ENCODE measurements around the gene MYH9.
A peak's percentile ranks its signal among the peaks of the same experiment; 100 is the strongest.

The MYH9 gene

DNA sequence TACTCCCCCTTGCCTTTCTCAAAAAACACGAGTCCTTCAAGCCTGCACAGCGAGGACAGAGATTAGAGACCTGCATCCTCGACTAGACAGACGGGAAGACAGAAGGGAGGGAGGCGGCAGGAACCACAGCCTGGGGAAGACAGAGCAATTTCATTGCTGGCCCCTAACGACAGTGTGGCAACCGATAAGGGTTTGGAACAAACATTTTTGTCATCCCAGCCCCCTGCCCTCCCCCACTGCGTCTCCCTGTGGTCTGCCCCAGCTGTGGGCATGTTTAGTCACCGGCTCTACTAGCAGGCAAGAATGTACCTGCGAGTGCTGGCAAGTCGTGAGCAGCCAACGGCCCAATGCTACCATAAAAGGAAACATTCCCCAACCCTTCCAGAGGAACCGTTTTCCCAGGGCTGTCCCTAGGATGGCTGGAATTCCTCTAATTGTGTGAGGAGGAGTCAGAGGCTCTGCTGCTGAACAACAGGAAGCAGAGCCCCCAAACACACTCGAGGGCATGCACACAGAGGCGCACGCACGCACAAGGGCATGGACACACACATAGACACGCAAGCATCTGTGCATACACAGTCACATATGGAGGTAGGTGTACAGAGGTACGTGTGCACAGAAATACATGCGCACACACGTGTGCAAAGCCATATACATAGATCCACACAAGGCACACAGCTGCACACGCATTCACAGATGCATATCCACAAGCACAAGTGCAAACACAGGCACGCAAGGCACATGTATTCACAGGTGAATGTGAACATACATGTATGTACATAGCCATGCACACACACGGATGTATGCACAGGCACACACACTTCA is 58.3 kb downstream of the MYH9 start:
- DNase-seq = peak; percentile 55

DNA sequence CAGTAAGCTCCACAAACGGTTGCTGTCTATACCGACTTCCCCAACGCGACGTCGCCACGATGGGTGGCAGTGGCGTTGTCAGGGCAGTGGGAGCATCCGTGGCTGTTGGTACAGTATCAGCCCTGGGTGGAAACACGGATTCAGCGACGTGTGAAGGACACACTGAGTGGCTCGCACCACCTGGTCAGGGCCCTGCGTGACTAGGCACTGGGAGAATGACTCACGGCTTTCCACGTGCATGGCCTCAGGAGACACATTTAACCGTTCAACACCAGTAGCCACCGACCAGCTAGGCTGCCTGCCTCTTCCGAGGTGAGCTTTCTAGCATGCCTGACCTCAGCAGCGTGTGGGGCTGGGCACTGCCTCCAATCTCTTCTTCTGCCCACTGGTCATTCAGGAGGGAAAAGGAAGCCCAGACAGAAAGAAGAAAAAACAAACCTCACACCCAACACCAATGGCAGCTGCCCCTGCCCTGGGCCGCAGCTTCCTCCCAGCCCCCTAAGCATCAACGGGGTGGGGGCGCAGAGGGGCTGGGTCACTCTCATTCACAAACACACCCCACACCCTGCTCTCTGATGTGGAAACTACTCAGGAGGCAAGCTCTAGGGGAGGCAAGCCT is 59.0 kb downstream of the MYH9 start:
- no peak for DNase-seq

DNA sequence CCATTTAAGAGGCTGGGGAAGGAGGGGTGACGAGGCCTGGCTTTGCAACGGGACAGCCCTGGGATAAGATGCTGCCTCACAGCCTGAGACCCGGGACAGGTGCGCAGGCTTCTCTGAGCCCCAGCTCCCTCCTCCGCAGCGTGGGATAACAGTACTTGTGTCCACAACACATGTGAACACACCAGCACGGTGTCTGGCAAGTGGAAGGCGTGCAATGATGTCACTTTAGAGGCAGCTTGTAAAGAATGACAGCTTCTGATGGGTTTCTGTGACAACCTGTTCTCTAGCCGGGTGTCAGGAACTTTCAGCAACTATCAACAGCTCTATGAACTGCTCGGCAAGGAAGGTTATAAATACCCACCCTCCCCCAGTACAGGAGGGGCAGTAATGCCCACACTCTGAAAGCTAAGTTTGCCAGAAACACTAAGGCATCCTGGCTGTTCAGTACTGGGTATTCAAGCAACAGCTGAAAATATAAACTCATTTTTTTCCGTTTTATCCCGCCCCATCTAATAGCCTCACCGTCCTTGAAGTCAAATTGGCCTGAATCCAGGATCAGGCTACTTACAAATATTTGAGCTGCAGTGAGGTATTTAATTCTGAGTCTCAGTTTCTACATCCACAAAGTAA is 59.7 kb downstream of the MYH9 start:
- DNase-seq = no peak

DNA sequence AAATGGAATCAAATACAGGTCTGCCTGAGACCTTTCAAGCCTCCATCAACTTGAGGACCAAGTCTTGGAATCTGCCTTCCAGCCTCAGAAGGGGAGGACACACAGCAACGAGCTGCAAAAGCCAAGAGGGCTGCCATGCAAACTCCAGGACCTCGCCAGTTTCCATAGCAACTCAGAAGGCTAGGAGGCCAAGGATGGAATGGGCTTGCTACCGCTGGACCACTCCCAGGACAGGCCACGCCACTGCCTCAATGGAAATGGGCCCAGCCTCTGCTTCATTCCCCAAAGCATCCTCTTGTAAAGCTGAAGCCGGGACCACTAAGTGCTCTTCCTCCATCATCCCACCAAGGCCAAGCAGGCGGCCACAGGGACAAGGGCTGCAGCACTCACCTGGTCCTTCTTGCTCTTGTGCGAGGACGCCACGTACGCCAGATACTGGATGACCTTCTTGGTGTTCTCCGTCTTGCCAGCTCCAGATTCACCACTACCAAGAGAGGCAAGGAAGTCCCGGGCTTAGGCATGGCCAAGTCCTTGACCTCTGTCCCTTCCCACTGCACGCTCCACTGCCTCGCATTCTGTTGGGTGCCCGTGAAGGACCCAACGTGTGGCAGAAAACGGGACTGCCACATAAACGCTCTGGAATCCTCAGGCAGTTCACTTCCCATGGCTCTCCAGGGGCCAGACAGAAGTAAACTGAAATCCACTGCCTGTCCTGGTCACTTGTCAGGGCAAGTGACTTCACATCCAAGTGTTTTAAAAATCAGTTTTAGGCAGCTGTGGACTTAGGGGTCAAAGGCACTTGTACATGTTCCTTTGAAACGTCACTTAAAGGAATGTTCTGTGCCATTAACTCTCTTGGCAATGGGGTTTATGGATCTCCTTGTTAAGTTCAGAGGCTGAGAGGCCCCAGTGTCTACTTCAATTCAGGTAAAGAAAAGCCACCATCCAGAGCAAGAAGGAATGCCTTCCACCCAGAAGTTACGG is 61.3 kb downstream of the MYH9 start:
- no peak for DNase-seq

DNA sequence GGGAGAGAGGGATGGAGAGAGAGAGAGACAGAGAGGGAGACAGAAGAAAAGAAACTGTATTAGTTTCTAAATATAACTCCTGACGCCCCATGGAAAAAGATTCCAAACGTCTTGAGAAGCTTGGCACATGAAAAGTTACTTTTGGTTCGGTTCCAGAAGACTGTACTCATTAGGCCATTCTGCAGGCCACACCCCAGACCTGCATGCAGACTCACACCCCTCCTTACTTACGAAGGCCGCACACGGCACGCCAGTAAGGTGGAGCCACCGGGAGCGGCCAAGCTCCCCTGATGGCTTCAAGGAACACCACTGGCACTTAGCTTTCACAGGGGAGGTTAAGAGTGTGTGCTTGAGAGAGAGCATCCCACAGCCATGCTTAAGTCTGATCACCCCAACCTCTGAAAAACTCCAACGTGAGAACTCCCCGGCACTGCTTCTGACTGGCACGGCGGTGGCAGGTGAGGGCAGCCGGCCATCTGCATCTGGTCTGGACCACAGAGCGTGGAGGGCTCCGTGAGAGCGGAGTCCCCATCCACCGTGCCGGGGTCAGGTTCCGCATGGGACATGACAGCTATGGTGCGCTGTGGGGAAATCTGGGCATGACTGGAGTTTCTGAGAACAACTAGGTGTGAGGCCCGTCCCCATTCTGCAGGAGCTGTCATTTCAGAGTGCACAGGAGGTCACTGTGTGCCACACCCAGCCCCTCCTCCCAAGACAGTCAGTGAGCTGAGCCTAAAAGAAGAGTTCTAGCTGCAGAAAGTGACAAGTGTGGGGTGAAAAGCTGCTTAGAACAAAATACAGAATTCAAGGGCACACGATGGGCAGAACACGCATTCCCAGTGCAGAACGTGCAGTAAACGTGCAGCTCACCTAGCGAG is 62.4 kb downstream of the MYH9 start:
- peak; percentile 65 for DNase-seq

DNA sequence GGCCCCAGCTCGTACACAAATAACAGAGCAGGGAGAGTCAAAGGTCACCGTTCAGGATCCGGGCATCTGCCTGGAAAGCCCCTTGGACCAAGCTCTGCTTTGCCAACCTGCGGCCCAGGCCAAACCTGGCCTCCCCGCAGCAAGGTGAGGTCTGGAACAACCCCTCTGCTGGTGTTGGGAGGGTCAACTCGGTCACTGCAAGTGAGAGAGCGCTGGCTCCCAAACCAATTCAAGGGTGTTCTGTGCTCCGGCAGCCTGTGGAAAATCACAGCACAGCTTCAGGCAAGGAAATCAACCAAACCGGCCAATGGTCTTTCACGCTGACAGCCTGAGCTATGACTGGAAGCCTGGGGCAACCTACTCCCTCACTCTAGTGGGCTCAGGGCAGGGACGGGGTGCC is 63.4 kb downstream of the MYH9 start:
- DNase-seq = no peak

DNA sequence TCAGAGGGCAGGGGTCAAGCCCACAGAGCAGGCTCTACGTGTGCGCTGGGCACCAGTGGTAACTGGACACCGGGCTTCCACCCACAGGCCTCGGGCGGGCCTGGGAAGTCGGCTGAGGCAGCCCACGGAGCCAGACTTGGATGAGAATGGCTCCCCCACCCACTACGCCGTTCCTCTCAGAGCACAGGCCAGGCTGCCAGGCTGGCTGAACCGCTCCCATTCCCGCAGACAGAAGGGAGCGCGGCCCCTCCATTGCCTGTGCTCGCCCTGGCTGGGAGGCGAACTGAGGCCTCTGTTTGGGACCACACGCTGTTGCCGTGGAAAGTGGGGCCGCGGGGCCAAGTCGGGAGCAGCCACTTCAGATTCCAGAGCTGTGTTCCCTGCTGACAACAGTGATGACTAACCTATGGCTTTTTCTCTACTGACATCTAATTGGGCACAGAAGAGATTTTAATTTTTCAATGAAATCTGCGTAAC is 63.9 kb downstream of the MYH9 start:
- peak; percentile 81 for DNase-seq

DNA sequence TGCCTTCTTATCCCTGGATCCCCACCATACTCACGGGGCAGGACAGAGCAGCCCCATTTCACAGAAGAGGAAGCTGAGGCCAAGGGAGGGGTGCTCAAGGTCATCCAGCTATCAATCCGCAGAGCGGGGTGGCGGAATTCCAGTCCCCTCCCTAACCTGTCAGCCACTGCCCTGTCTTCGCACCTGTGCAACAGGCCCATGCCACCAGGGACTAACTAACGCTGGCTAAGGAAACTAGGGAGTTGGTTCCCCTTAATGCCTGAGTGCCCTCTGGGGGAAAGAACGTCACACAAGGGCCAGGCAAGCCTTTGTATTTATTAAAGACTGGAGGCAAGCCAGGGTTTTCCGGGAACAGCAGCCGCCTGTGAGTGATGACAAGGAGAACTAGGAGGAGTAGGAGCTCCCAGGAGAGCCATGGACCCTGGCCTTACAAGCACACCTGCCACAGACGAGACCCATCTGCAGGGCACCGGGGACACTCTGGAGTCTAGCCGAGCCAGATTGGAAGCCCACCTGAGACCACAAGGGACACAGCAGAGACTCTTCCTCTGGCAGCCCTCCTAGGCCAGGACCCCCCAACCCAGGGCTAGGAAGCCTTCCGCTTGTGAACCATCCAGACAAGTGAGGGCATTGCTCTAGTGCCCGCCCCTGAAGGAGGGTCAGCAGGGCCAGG is 64.4 kb downstream of the MYH9 start:
- DNase-seq = no peak

DNA sequence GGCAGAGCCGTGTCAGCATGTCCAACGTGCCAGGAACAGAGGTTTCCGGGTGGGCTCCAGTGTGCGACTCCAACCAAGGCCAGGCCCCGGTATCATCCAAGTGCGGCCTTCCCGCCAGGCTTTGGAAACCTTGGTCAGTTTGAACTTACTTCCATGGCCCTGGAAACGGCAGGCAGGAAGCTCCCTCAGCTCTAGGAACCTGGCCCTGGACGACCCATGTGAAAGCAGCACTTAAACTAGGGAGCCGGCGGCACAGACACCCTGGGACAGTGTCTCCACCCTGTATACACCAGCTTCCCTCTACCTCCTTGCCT is 65.2 kb downstream of the MYH9 start:
- no peak for DNase-seq

DNA sequence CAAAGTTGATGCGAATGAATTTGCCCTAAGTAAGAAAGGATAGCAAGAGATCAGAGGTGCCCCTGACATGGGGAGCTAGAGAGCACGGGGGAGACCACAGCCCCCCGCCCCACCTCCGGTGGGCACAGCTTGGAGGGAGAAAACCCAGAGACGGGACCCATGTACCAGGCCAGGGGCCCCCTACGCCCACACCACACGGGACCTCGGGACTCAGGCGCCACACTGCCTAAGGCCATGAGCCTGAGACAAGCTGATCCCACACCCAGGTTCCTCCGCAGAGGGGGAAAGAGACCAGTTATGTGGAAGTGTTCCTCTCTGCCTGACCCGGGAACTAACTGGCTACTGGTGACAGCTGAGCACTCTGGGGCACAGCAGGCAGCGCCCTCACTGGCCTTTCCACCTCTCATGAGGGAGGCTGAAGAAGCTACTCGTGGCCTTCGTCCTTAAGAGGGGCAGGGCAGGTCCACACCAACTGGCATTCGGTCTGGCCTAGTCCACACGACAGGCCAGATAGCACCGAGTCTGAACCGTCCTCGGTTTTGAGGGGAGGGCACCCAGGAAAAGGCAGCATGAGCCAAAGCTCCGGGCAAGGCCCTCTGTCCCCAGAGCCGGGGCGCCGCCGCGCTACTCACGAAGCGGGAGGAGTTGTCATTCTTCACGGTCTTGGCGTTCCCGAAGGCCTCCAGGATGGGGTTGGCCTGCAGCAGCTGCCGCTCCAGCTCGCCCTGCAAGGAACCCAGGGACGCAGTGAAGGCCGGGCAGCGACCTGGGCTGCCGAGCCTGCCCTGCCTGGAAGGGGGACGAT is 65.8 kb downstream of the MYH9 start:
- DNase-seq = no peak

DNA sequence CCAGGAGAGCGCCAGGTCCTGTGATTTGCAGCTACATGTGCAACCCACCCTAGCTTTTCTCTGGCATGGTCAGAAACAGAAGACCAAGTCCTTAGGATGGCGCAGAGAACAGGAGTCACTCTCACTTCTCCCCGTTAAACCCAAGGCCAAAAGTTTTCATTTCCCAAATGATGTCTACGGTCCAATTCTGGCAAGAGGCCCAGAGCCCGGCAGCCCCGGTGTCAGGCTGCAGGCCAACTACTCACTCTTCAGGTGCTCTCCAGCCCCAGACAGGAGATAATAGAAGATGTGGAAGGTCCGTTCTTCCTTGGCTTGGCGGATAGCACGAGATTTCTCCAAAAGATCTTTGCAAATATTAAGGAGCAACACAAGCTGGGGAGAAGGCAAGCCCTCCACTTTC is 67.2 kb downstream of the MYH9 start:
- no peak for DNase-seq

DNA sequence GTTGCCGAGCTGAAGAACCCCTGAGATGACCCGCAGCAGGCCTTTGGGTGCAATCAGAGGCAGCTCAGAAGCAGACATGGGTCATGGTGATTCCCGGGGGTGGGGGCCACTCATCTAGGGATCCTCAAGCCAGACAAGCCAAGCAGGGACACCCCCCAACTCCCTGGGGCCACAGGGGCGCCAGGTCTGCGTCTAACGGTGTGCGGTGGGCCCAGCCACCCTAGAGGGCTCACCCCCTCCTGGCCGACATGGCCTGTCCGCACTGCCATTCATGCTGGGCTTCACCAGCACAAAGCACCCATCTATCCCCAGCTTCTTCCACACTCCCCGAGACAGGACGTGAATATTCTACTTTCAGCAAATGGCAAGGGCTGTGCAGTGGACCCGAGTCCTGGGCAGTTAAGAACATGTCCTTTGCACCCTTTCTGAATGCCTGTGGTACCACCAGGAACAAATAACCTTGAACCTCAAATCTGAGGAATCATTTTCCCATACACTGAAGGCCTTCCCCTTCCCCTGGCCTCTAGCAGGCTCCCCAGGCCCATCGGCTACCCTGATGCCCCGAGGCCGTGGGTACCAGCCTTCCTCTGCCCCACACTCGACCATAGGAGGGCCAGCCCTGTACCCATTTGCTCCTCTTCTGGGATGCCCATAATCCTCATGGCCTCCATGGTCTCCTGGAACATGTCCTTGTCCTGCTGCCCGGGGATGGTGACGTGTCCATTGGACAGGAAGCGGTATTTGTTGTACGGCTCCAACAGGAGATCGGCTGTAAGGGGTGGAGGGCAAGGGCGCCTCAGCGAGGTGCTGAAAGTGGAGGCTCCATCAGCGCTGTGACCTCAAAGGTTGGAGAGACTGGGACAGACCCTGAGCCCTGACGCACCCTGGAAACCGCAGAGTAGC is 67.9 kb downstream of the MYH9 start:
- DNase-seq = no peak

DNA sequence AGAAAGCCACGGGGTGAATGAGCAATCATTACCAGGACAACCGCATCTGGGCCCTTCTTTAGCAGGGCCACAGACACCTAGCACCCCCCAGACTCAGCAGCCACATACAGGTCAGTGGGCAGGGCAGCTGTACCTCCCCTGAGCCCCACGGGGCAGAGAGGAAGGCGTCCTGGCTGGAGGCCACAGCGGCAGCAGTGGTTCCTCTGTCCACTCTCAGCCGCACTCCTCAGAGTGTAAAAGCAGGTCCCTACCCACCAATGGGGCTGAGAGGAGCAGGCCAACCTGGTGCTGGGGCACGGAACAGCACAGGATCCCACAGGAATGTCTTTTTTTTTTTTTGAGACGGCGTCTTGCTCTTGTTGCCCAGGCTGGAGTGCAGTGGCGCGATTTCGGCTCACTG is 69.3 kb downstream of the MYH9 start:
- DNase-seq = no peak

DNA sequence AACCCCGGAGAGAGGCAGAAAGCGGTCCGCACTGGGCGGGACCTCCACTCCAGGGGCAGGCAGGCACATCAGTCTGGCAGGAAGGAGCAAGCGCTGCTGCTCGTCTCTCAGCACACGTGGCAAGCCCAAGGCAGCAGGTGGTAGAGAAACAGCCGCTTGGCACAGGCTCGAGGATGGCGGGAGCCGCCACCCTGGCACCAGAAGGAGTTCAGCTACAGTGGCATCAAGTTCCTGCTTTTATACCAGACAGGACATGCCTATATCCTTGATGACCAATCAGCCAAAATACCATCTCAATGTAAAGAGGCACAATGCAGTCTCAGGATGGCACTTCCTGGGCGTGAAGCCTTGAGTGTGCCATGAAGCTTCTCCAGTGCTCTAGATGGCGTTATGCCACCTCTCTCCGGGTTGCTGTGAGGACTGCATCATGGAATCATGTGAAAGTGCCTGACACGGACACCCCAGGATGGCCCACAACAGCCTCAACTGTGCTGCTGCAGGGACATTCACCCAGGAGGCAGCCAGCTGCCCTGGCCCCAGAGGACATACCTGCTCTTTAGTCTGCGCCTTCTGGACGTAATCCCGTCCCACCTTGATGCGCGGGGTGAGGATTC is 70.0 kb downstream of the MYH9 start:
- DNase-seq = no peak

DNA sequence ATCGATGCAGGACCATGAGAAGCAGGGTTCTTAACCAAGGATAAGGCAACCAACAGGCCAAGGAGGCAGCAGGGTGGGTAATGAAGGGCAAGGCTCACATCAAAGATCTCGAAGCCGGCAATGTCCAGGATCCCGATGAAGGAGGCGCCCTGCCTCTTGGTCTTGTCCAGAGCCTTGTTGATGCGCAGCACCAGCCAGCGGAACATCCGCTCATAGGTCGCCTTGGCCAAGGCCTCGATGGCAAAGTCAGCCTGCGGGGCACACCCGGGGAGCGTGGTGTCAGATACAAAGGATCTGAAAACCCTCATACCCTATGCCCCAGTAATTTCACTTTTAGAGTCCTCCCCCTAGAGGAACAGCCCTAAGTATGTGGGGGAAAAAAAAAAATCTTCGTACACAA is 71.3 kb downstream of the MYH9 start:
- DNase-seq = no peak

DNA sequence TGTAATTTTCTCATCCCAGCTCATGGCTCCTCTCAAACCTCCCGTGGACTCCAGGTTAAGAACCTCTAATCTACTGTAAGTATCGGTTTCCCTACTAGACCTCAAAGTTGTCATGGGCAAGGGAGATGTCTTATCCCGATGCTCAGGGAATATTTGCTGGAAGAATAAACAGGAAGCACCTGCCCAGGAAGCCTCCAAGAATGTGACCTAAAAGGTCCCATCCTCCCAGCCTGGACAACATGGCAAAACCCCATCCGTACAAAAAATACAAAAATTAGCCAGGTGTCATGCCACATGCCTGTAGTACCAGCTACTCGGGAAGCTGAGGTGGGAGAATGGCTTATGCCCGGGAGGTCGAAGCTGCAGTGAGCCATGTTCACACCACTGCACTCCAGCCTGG is 72.4 kb downstream of the MYH9 start:
- no peak for DNase-seq

DNA sequence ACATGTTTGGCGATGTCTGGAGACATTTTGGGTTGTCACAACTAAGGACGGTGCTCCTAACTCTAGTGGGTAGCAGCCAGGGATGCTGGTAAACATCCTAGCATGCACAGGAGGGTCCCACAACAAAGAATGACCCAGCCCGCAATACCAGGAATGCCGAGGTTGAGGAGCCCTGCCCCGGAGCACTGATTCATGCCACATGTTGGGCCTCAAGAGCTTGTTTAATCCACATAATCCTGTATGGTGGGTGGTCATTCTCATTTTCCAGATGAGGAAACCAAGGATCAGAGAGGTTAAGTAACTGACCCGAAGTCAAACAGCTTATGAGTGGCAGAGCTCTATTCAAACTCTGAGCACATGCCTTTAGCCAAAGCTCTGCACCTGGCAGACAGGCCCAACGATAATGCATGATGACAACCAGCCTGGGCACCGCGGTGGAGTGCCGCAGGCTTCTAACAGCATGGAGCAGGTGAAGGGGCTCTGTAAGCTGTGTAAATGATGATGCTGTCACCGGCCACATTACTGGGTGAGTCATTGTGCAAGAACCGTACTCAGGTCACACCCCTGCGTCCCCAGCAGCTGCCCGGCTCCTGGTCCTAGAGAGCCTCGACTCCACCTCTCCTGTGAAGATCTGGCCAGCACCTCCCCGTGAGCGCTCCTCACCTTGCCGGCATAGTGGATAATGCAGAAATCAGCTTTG is 76.2 kb downstream of the MYH9 start:
- DNase-seq = no peak

DNA sequence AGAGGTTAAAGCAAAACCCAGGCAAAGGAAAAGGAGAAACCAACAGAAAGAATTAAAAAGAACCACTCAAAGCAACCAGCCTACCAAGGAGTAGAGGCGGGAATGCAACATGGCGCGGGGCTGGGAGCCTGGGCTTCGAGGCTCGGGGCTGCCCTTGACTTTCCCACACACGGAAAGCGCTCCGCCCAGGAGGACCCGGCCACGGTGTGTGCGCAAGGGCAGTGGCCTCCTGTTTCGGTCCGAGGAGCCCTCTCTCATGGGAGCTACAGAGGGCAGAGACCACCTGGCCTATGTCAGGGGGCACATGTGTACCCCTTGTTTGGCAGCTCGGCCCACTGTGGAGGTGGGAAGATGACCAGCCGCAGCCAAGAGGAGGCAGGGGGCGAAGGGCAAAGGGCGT is 78.9 kb downstream of the MYH9 start:
- DNase-seq = no peak

Data from right forelimb (tissue), 1 donor.